GM12878 (cell line): ENCODE data around the gene TANC1. TPM values are rescaled to one million over a fixed set of nuclear protein-coding genes. Genes with fewer than 3 reads are reported as not detected.

Source experiments
- ATAC-seq: fragments of 200-7000 bp; cut with Tn5 transposase; 3 replicates; pipeline ENCODE4 v1.9.1; 2020; ENCODE audit warnings: mild to moderate bottlenecking, moderate library complexity
- BruUV-seq: library from RNA; stranded (reverse); fragments of 400-500 nt; replicated peaks from 2 replicates; lab custom pipeline; 2021; lab: Mats Ljungman, UMichigan
- CTCF ChIA-PET: fragments of 300-600 bp; sonication (Branson Sonifier 250); formaldehyde crosslinking; extraction: SDS; loops from one replicate; lab custom pipeline; 2021; ENCODE audit warnings: inconsistent platforms; lab: Yijun Ruan, JAX
- POLR2A ChIA-PET: fragments of 350-600 bp; formaldehyde crosslinking; extraction: SDS; loops from one replicate; lab custom pipeline; 2021; ENCODE audit warnings: inconsistent platforms; lab: Charles Lee
- RAD21 ChIA-PET: fragments of 300-600 bp; sonication (Branson Sonifier 250); formaldehyde crosslinking; loops from one replicate; lab custom pipeline; 2023; ENCODE audit warnings: antibody characterized with exemption; ENCODE audit not compliant: unreplicated experiment; lab: Charles Lee
- SMC1A ChIA-PET: fragments of 300-600 bp; sonication (Branson Sonifier 250); formaldehyde crosslinking; loops from one replicate; lab custom pipeline; 2023; ENCODE audit not compliant: unreplicated experiment, uncharacterized antibody; lab: Charles Lee
- DNase-seq: peaks from one replicate; pipeline ENCODE4 v3.0.0-alpha.2; 2011; ENCODE audit warnings: low read depth, low spot score
- FAIRE-seq: peaks from 3 replicates; lab custom pipeline; 2011; peaks lifted over from hg19 to GRCh38; lab: Jason Lieb, UNC
- H2AFZ ChIP-seq: 2 replicates; pipeline ENCODE4 v1.6.0; 2011; ENCODE audit warnings: low read depth, low read length, control low read depth; ENCODE audit not compliant: control insufficient read depth
- H3K27ac ChIP-seq: 2 replicates; pipeline ENCODE4 v1.5.1; 2011; ENCODE audit warnings: control low read depth; ENCODE audit not compliant: control insufficient read depth, insufficient read depth
- H3K27me3 ChIP-seq, 2 experiments: replicated peaks in 1 of 2; 2 replicates each; pipeline versions ENCODE4 v1.6.0 to v1.6.1; 2011; ENCODE audit warnings: low read length in 1 of 2; ENCODE audit not compliant: control insufficient read depth in 2 of 2, insufficient read depth in 2 of 2
- H3K36me3 ChIP-seq, 2 experiments: 2 replicates each; pipeline ENCODE4 v1.5.1; 2011; ENCODE audit warnings: low read length in 1 of 2; ENCODE audit not compliant: control insufficient read depth in 2 of 2, insufficient read depth in 2 of 2
- H3K4me1 ChIP-seq: 2 replicates; pipeline ENCODE4 v1.6.1; 2011; ENCODE audit warnings: mild to moderate bottlenecking, low read length, moderate library complexity, mixed read lengths; ENCODE audit not compliant: control insufficient read depth, insufficient read depth
- H3K4me2 ChIP-seq: 2 replicates; pipeline ENCODE4 v1.6.0; 2011; ENCODE audit warnings: control low read depth; ENCODE audit not compliant: control insufficient read depth, insufficient read depth
- H3K4me3 ChIP-seq: fragments of 200-600 bp; sonication (generic); 2 replicates; pipeline ENCODE4 v1.5.1; 2016
- H3K79me2 ChIP-seq: 2 replicates; pipeline ENCODE4 v1.6.0; 2011; ENCODE audit warnings: low read length; ENCODE audit not compliant: control insufficient read depth, insufficient read depth
- H3K9ac ChIP-seq: 2 replicates; pipeline ENCODE4 v1.8.0; 2011; ENCODE audit warnings: low read length, control low read depth, mixed read lengths; ENCODE audit not compliant: control insufficient read depth, insufficient read depth
- H3K9me3 ChIP-seq: replicated peaks from 3 replicates; pipeline ENCODE4 v1.5.1; 2011; ENCODE audit warnings: mild to moderate bottlenecking, low read length; ENCODE audit not compliant: control insufficient read depth, insufficient read depth
- H4K20me1 ChIP-seq: 2 replicates; pipeline ENCODE4 v1.6.0; 2011; ENCODE audit not compliant: control insufficient read depth, insufficient read depth
- IRF4 ChIP-seq: IDR thresholded peaks from 2 replicates; pipeline ENCODE4 v1.6.1; 2011; ENCODE audit warnings: low read depth, low read length
- POLR2AphosphoS5 ChIP-seq: IDR thresholded peaks from 2 replicates; pipeline ENCODE4 v1.6.1; 2011; ENCODE audit warnings: mild to moderate bottlenecking, low read length, inconsistent platforms
- RELA ChIP-seq: fragments of 450-650 bp; IDR thresholded peaks from 2 replicates; pipeline ENCODE4 v1.8.0; 2014; ENCODE audit warnings: borderline replicate concordance; ENCODE audit not compliant: partially characterized antibody
- RFX5 ChIP-seq: IDR thresholded peaks from 2 replicates; pipeline ENCODE4 v1.6.1; 2011; ENCODE audit warnings: low read depth, low read length, improper control_type of control experiment
- SMAD5 ChIP-seq: IDR thresholded peaks from 2 replicates; pipeline ENCODE4 v1.6.1; 2016; ENCODE audit warnings: antibody characterized with exemption, low read depth
- SMARCA5 ChIP-seq: fragments of 450-650 bp; IDR thresholded peaks from 2 replicates; pipeline ENCODE4 v1.6.1; 2017; ENCODE audit warnings: mild to moderate bottlenecking
- STAT1 ChIP-seq: fragments of 450-650 bp; conservative IDR thresholded peaks from 2 replicates; pipeline ENCODE4 v1.6.1; 2014; ENCODE audit warnings: antibody characterized with exemption, mild to moderate bottlenecking
- TARDBP ChIP-seq: IDR thresholded peaks from 2 replicates; pipeline ENCODE4 v1.6.1; 2016; ENCODE audit warnings: borderline replicate concordance
- TCF12 ChIP-seq: IDR thresholded peaks from 2 replicates; pipeline ENCODE4 v1.6.1; 2011; ENCODE audit warnings: low read depth, mild to moderate bottlenecking, low read length
- ZBTB33 ChIP-seq: fragments of 450-650 bp; IDR thresholded peaks from 2 replicates; pipeline ENCODE4 v1.6.1; 2017; ENCODE audit warnings: mild to moderate bottlenecking
- ZNF274 ChIP-seq: IDR thresholded peaks from one replicate; pipeline ENCODE4 v1.8.0; 2011; ENCODE audit not compliant: insufficient read length, insufficient read depth
- ZNF622 ChIP-seq: fragments of 450-650 bp; IDR thresholded peaks from 2 replicates; pipeline ENCODE4 v1.6.1; 2017; ENCODE audit warnings: mild to moderate bottlenecking, inconsistent platforms
- WGBS: methylation state at CpG from one replicate; pipeline ENCODE4 v1.1.6; 2016; ENCODE audit warnings: low lambda C conversion rate; ENCODE audit not compliant: insufficient replicate concordance, insufficient coverage; ENCODE audit errors: missing lambda C conversion rate; 5-methylcytosine and 5-hydroxymethylcytosine counted together
- in situ Hi-C: fragments of 300-500 bp; cut with MboI; formaldehyde crosslinking; loops from 9 replicates; pipeline ENCODE4 v1.14.3; 2018; ENCODE audit warnings: mixed read lengths
- intact Hi-C: fragments of 100-400 bp; cut with micrococcal nuclease; formaldehyde crosslinking; loops from one replicate; pipeline ENCODE4 v1.14.2; 2022; ENCODE audit not compliant: unreplicated experiment
- polyA plus RNA-seq, 11 experiments: library from polyadenylated mRNA; depleted of rRNA in 4 of 11; unstranded in 6 of 11; stranded (reverse) in 5 of 11; fragments of >200 nt; fragmentation: Nextera tagmentation in 4 of 11; fragmentation: Illumina TruSeq in 1 of 11; extraction: Ambion mirVana in 4 of 11; extraction: Trizol in 1 of 11; gene quantifications; 1 replicate in 1 of 11; 2 replicates in 10 of 11; pipeline versions ENCODE4 v1.2.1 to v1.2.3, GENCODE V29; 2011 to 2016; ENCODE audit warnings: inconsistent platforms in 2 of 11, missing spikeins in 2 of 11, low read depth in 1 of 11
- total RNA-seq, 4 experiments: library from RNA; depleted of rRNA in 3 of 4; stranded (reverse); fragments of >200 nt in 3 of 4; fragmentation: Illumina TruSeq in 1 of 4; extraction: Trizol in 1 of 4; gene quantifications; 2 replicates each; pipeline versions ENCODE4 v1.2.1 to v1.2.3, GENCODE V29; 2013 to 2021

The TANC1 gene
- total and polyA plus RNA-seq, 10 of the 15 experiments (the other 5 are each of a cell fraction or from before 2014, with no cell fraction given), result 0.05 to 5.0 (median 0.34) TPM

GRCh38 chr2:159126432-159127022, 158.1 kb downstream of the TANC1 start:
- DNase-seq (no peak), FAIRE-seq (no peak), ATAC-seq (no peak)
- Histone ChIP-seq H3K36me3 (no peaks in the 10 kb centered on the region), H3K9me3 (no peaks in the 10 kb centered on the region), H3K4me3 (no peak overlapping the region), H2AFZ (no peak overlapping the region), H3K27ac (no peak overlapping the region), H4K20me1 (no peaks in the 10 kb centered on the region), H3K9ac (no peak overlapping the region), H3K4me1 (peaks cover 4% of the 10 kb centered on the region; the same call in 1 of the 2 replicates), H3K27me3 (no peaks in the 10 kb centered on the region), H3K79me2 (no peaks in the 10 kb centered on the region), H3K4me2 (no peak overlapping the region)
- TF ChIP-seq RELA (no peak), ZNF274 (no peak), ZBTB33 (no peak), IRF4 (no peak), TARDBP (no peak), SMARCA5 (no peak), ZNF622 (no peak), SMAD5 (no peak), TCF12 (no peak), STAT1 (no peak), RFX5 (no peak), POLR2AphosphoS5 (no peak)
- RAD21 ChIA-PET, result no interaction called here
- no TSS peak for BruUV-seq
- intact Hi-C loops, result no loop called here
- POLR2A ChIA-PET, result no interaction called here
- WGBS, result 70% methylated on average over 2 of the region's 2 CpGs
- SMC1A ChIA-PET, result interaction anchor here (0.5 to 1.2 kb wide), 3 partner anchors 8 to 219 kb away, joined by 3 read pairs; no protein-coding TSS in a partner anchor
- CTCF ChIA-PET, result interaction anchor here (1.3 to 1.5 kb wide), 2 partner anchors 7 to 14 kb away, joined by 4 to 6 read pairs; no protein-coding TSS in a partner anchor
- in situ Hi-C loops, result no loop called here
